BE2C (cell line): ENCODE measurements around the gene SULT1C4.

Source experiments
- DNase-seq: peaks from one replicate; pipeline ENCODE4 v3.0.0-alpha.2; 2020
- H3K27me3 ChIP-seq: fragments of 250-450 bp; sonication (Bioruptor Pico); 2 replicates; pipeline ENCODE4 v1.5.1; 2020; ENCODE audit warnings: mild to moderate bottlenecking
- H3K36me3 ChIP-seq: fragments of 250-450 bp; sonication (Bioruptor Pico); 2 replicates; pipeline ENCODE4 v1.5.1; 2020; ENCODE audit warnings: mild to moderate bottlenecking
- H3K4me1 ChIP-seq: fragments of 250-450 bp; sonication (Bioruptor Pico); 2 replicates; pipeline ENCODE4 v1.5.1; 2020
- H3K4me3 ChIP-seq: 2 replicates; pipeline ENCODE4 v1.5.1; 2011; ENCODE audit warnings: low read depth, low read length
- H3K9me3 ChIP-seq: fragments of 250-450 bp; sonication (Bioruptor Pico); 2 replicates; pipeline ENCODE4 v1.5.1; 2020
- CTCF ChIP-seq: IDR thresholded peaks from 2 replicates; pipeline ENCODE4 v1.5.1; 2012; ENCODE audit warnings: mild to moderate bottlenecking, low read depth, low read length

Gene SULT1C4

GRCh38 chr2:108378851-108379250 lies 1.1 kb downstream of the SULT1C4 start:
- no peak for DNase-seq
- Histone ChIP-seq H3K36me3 (no peaks in the 10 kb centered on the region), H3K4me3 (no peak overlapping the region), H3K27me3 (no peaks in the 10 kb centered on the region), H3K4me1 (no peaks in the 10 kb centered on the region), H3K9me3 (no peaks in the 10 kb centered on the region)
- no peak for TF ChIP-seq CTCF

- H3K36me3 ChIP-seq, result no peaks in the 10 kb centered on the region
- TF ChIP-seq CTCF, result no peak
- no peak for DNase-seq
- no peaks in the 10 kb centered on the region for H3K9me3 ChIP-seq
- H3K4me1 ChIP-seq, result no peaks in the 10 kb centered on the region
- H3K4me3 ChIP-seq, result no peak overlapping the region
- no peaks in the 10 kb centered on the region for H3K27me3 ChIP-seq
Observed at GRCh38 chr2:108382196-108382595, 4.4 kb downstream of the SULT1C4 start.

GRCh38 chr2:108383146-108383830 lies 5.5 kb downstream of the SULT1C4 start:
- H3K36me3 ChIP-seq, result no peaks in the 10 kb centered on the region
- no peak for TF ChIP-seq CTCF

GRCh38 chr2:108384662-108385393 lies 7.1 kb downstream of the SULT1C4 start:
- no peak for TF ChIP-seq CTCF
- Histone ChIP-seq H3K36me3 (no peaks in the 10 kb centered on the region), H3K9me3 (no peaks in the 10 kb centered on the region), H3K4me1 (no peaks in the 10 kb centered on the region), H3K27me3 (no peaks in the 10 kb centered on the region), H3K4me3 (no peak overlapping the region)
- DNase-seq, result no peak

More at GRCh38 chr2:108383146-108383830, 5.5 kb downstream of the SULT1C4 start:
- no peaks in the 10 kb centered on the region for H3K27me3 ChIP-seq
- H3K9me3 ChIP-seq, result no peaks in the 10 kb centered on the region
- H3K4me1 ChIP-seq, result no peaks in the 10 kb centered on the region
- DNase-seq, result no peak
- no peak overlapping the region for H3K4me3 ChIP-seq

GRCh38 chr2:108385411-108386071 lies 7.8 kb downstream of the SULT1C4 start:
- no peaks in the 10 kb centered on the region for H3K27me3 ChIP-seq
- no peaks in the 10 kb centered on the region for H3K36me3 ChIP-seq
- no peak for DNase-seq
- no peak for TF ChIP-seq CTCF
- H3K4me3 ChIP-seq, result no peak overlapping the region
- no peaks in the 10 kb centered on the region for H3K4me1 ChIP-seq
- H3K9me3 ChIP-seq, result no peaks in the 10 kb centered on the region
